ENCODE measurements around the gene SKA2.

Gene SKA2

GRCh38 chr17:59124665-59125064 is 30.3 kb downstream of the SKA2 start:
- Histone ChIP-seq H3K9me3 (ENCODE audit: insufficient read depth, low read depth, low read length) (no peaks in the 10 kb centered on the region), H2AFZ (ENCODE audit: low read length) (no peak overlapping the region), H3K4me2 (ENCODE audit: low read depth, low read length, poor library complexity, severe bottlenecking) (no peak overlapping the region), H4K20me1 (ENCODE audit: insufficient read depth, low read length, poor library complexity, severe bottlenecking) (peaks cover 3% of the 10 kb centered on the region), H3K4me3 (ENCODE audit: low read length, poor library complexity, severe bottlenecking) (no peak overlapping the region), H3K9me2 (replicated peaks; ENCODE audit: low read depth, low read length) (no peaks in the 10 kb centered on the region), H3K36me3 (ENCODE audit: insufficient read depth, low read length) (peaks cover 66% of the 10 kb centered on the region; the same call in 1 of the 2 replicates), H3K79me2 (ENCODE audit: insufficient read depth, low read length) (peaks cover 53% of the 10 kb centered on the region; the same call in 1 of the 2 replicates), H3K9ac (ENCODE audit: low read depth, low read length, poor library complexity, severe bottlenecking) (no peak overlapping the region), H3F3A (ENCODE audit: low read depth) (no peaks in the 10 kb centered on the region), H3K4me1 (ENCODE audit: insufficient read depth, low read length, poor library complexity, severe bottlenecking) (no peaks in the 10 kb centered on the region), H3K27me3 (ENCODE audit: insufficient read depth, low read length, poor library complexity, severe bottlenecking) (no peaks in the 10 kb centered on the region)
- TF ChIP-seq CTCF (conservative IDR thresholded peaks at IDR 0.05; ENCODE audit: low read length), result no peak
- no peak for TF ChIP-seq EZH2phosphoT487 (IDR thresholded peaks at IDR 0.05; ENCODE audit: borderline replicate concordance)

GRCh38 chr17:59121901-59122480 is 33.0 kb downstream of the SKA2 start:
- no peaks in the 10 kb centered on the region for H3K27me3 ChIP-seq (ENCODE audit: insufficient read depth, low read length, poor library complexity, severe bottlenecking)
- H3K79me2 ChIP-seq (ENCODE audit: insufficient read depth, low read length), result peaks cover 42% of the 10 kb centered on the region; the same call in 1 of the 2 replicates
- no peak overlapping the region for H2AFZ ChIP-seq (ENCODE audit: low read length)
- no peak overlapping the region for H3K4me3 ChIP-seq (ENCODE audit: low read length, poor library complexity, severe bottlenecking)
- H3F3A ChIP-seq (ENCODE audit: low read depth), result no peaks in the 10 kb centered on the region
- no peak overlapping the region for H3K4me2 ChIP-seq (ENCODE audit: low read depth, low read length, poor library complexity, severe bottlenecking)
- TF ChIP-seq EZH2phosphoT487 (IDR thresholded peaks at IDR 0.05; ENCODE audit: borderline replicate concordance), result no peak
- no peak for TF ChIP-seq CTCF (conservative IDR thresholded peaks at IDR 0.05; ENCODE audit: low read length)
- H4K20me1 ChIP-seq (ENCODE audit: insufficient read depth, low read length, poor library complexity, severe bottlenecking), result peaks cover 8% of the 10 kb centered on the region
- no peak overlapping the region for H3K9ac ChIP-seq (ENCODE audit: low read depth, low read length, poor library complexity, severe bottlenecking)
- no peaks in the 10 kb centered on the region for H3K9me3 ChIP-seq (ENCODE audit: insufficient read depth, low read depth, low read length)
- H3K4me1 ChIP-seq (ENCODE audit: insufficient read depth, low read length, poor library complexity, severe bottlenecking), result no peaks in the 10 kb centered on the region
- peaks cover 62% of the 10 kb centered on the region; the same call in 1 of the 2 replicates for H3K36me3 ChIP-seq (ENCODE audit: insufficient read depth, low read length)
- no peaks in the 10 kb centered on the region for H3K9me2 ChIP-seq (replicated peaks; ENCODE audit: low read depth, low read length)

GRCh38 chr17:59115474-59115873 is 39.5 kb downstream of the SKA2 start:
- no peaks in the 10 kb centered on the region for H3K4me1 ChIP-seq (ENCODE audit: insufficient read depth, low read length, poor library complexity, severe bottlenecking)
- H3K9ac ChIP-seq (ENCODE audit: low read depth, low read length, poor library complexity, severe bottlenecking), result no peak overlapping the region
- H3K79me2 ChIP-seq (ENCODE audit: insufficient read depth, low read length), result peaks cover 45% of the 10 kb centered on the region
- no peak for TF ChIP-seq EZH2phosphoT487 (IDR thresholded peaks at IDR 0.05; ENCODE audit: borderline replicate concordance)
- TF ChIP-seq CTCF (conservative IDR thresholded peaks at IDR 0.05; ENCODE audit: low read length), result no peak
- no peaks in the 10 kb centered on the region for H3K27me3 ChIP-seq (ENCODE audit: insufficient read depth, low read length, poor library complexity, severe bottlenecking)
- no peak overlapping the region for H3K4me2 ChIP-seq (ENCODE audit: low read depth, low read length, poor library complexity, severe bottlenecking)
- H3K4me3 ChIP-seq (ENCODE audit: low read length, poor library complexity, severe bottlenecking), result no peak overlapping the region
- H3K9me2 ChIP-seq (replicated peaks; ENCODE audit: low read depth, low read length), result no peaks in the 10 kb centered on the region
- H3K9me3 ChIP-seq (ENCODE audit: insufficient read depth, low read depth, low read length), result no peaks in the 10 kb centered on the region
- peaks cover 12% of the 10 kb centered on the region for H4K20me1 ChIP-seq (ENCODE audit: insufficient read depth, low read length, poor library complexity, severe bottlenecking)
- peaks cover 65% of the 10 kb centered on the region for H3K36me3 ChIP-seq (ENCODE audit: insufficient read depth, low read length)
- no peak overlapping the region for H2AFZ ChIP-seq (ENCODE audit: low read length)
- peaks cover 5% of the 10 kb centered on the region; the same call in 1 of the 2 replicates for H3F3A ChIP-seq (ENCODE audit: low read depth)

Measured in Loucy (cell line).